Measurements from ENCODE around the gene SLC25A39. TPM values are rescaled to one million over a fixed set of nuclear protein-coding genes. Genes with fewer than 3 reads are reported as not detected.
A peak's percentile ranks its signal among the peaks of the same experiment; 100 is the strongest.

Gene SLC25A39
- total and polyA plus RNA-seq, 9 of the 15 experiments (the other 6 are each of a cell fraction or from before 2014, with no cell fraction given): 4.8 to 267 (median 140) TPM

DNA sequence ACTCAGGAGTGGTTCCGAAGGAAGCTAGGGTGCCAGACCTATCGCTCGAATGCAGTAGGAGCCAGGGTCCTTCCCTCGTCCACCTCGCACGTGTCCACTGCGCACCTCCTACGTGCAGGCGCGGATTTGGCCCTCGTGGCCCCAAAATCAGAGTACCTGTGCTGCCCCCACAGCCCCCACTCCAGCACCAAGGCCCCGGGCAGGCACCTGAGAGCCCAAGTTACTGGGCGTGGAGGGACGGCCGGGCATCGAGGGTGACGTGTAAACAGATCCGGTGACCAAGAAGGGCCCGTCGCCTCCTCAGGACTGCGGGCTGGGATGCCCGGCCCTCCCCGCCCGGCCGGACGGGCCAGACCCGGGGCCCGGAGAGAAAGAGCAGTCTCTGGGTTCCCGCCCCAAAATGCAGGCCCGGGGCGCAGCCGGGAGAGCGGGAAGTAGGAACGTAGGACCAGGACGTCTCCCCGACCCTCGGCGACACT is 492 bp downstream of the SLC25A39 start (continued):
- TF ChIP-seq, protein P1, sequence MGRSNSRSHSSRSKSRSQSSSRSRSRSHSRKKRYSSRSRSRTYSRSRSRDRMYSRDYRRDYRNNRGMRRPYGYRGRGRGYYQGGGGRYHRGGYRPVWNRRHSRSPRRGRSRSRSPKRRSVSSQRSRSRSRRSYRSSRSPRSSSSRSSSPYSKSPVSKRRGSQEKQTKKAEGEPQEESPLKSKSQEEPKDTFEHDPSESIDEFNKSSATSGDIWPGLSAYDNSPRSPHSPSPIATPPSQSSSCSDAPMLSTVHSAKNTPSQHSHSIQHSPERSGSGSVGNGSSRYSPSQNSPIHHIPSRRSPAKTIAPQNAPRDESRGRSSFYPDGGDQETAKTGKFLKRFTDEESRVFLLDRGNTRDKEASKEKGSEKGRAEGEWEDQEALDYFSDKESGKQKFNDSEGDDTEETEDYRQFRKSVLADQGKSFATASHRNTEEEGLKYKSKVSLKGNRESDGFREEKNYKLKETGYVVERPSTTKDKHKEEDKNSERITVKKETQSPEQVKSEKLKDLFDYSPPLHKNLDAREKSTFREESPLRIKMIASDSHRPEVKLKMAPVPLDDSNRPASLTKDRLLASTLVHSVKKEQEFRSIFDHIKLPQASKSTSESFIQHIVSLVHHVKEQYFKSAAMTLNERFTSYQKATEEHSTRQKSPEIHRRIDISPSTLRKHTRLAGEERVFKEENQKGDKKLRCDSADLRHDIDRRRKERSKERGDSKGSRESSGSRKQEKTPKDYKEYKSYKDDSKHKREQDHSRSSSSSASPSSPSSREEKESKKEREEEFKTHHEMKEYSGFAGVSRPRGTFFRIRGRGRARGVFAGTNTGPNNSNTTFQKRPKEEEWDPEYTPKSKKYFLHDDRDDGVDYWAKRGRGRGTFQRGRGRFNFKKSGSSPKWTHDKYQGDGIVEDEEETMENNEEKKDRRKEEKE (IDR thresholded peaks at IDR 0.05; ENCODE audit: borderline replicate concordance in 1 of 2, control insufficient read depth in 1 of 2, low read depth in 2 of 2, low read length in 1 of 2): no peak
- TF ChIP-seq DNMT1 (IDR thresholded peaks at IDR 0.05) (no peak), PTRF (tag; IDR thresholded peaks at IDR 0.05) (no peak), ZBTB1 (CRISPR knock-in tag; IDR thresholded peaks at IDR 0.05; ENCODE audit: borderline replicate concordance, low read depth) (peak; percentile 29; the same call in 1 of the 2 replicates), ZBTB7A (IDR thresholded peaks at IDR 0.05; ENCODE audit: borderline replicate concordance, control insufficient read depth, low read depth, low read length) (peak; percentile 22; the same call in 1 of the 2 replicates), NBN (IDR thresholded peaks at IDR 0.05; ENCODE audit: low read depth) (no peak), FOXM1 (IDR thresholded peaks at IDR 0.05; ENCODE audit: low read depth) (no peak), FOXM1 (CRISPR knock-in tag; IDR thresholded peaks at IDR 0.05; ENCODE audit: low read depth) (no peak), NFATC3 (IDR thresholded peaks at IDR 0.05) (no peak), SIN3B (IDR thresholded peaks at IDR 0.05; ENCODE audit: low read depth) (no peak), ZNF830 (CRISPR knock-in tag; IDR thresholded peaks at IDR 0.05) (0 out of 2 replicates have a peak, but pooled peaks have one; percentile 35), ZNF584 (CRISPR knock-in tag; IDR thresholded peaks at IDR 0.05; ENCODE audit: low read depth) (no peak)
- TF ChIP-seq, protein P2, sequence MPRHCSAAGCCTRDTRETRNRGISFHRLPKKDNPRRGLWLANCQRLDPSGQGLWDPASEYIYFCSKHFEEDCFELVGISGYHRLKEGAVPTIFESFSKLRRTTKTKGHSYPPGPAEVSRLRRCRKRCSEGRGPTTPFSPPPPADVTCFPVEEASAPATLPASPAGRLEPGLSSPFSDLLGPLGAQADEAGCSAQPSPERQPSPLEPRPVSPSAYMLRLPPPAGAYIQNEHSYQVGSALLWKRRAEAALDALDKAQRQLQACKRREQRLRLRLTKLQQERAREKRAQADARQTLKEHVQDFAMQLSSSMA (CRISPR knock-in tag; IDR thresholded peaks at IDR 0.05): no peak
- TF ChIP-seq, protein P3, sequence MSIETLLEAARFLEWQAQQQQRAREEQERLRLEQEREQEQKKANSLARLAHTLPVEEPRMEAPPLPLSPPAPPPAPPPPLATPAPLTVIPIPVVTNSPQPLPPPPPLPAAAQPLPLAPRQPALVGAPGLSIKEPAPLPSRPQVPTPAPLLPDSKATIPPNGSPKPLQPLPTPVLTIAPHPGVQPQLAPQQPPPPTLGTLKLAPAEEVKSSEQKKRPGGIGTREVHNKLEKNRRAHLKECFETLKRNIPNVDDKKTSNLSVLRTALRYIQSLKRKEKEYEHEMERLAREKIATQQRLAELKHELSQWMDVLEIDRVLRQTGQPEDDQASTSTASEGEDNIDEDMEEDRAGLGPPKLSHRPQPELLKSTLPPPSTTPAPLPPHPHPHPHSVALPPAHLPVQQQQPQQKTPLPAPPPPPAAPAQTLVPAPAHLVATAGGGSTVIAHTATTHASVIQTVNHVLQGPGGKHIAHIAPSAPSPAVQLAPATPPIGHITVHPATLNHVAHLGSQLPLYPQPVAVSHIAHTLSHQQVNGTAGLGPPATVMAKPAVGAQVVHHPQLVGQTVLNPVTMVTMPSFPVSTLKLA (conservative IDR thresholded peaks at IDR 0.05): peak; percentile 31 to 63; a peak in 2 of 4 replicates
- TF ChIP-seq, protein P4, sequence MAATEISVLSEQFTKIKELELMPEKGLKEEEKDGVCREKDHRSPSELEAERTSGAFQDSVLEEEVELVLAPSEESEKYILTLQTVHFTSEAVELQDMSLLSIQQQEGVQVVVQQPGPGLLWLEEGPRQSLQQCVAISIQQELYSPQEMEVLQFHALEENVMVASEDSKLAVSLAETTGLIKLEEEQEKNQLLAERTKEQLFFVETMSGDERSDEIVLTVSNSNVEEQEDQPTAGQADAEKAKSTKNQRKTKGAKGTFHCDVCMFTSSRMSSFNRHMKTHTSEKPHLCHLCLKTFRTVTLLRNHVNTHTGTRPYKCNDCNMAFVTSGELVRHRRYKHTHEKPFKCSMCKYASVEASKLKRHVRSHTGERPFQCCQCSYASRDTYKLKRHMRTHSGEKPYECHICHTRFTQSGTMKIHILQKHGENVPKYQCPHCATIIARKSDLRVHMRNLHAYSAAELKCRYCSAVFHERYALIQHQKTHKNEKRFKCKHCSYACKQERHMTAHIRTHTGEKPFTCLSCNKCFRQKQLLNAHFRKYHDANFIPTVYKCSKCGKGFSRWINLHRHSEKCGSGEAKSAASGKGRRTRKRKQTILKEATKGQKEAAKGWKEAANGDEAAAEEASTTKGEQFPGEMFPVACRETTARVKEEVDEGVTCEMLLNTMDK (IDR thresholded peaks at IDR 0.05; ENCODE audit: borderline replicate concordance, insufficient read depth, low read depth, low read length, poor library complexity, severe bottlenecking): no peak
- TF ChIP-seq, protein P5, sequence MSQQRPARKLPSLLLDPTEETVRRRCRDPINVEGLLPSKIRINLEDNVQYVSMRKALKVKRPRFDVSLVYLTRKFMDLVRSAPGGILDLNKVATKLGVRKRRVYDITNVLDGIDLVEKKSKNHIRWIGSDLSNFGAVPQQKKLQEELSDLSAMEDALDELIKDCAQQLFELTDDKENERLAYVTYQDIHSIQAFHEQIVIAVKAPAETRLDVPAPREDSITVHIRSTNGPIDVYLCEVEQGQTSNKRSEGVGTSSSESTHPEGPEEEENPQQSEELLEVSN (IDR thresholded peaks at IDR 0.05; ENCODE audit: borderline replicate concordance in 1 of 2, extremely low read depth in 1 of 2, insufficient read depth in 1 of 2, insufficient read length in 1 of 2, low read depth in 1 of 2, low read length in 1 of 2, poor library complexity in 1 of 2, severe bottlenecking in 1 of 2): peak in 1 of 2 experiments; percentile 81
- TF ChIP-seq, protein P6, sequence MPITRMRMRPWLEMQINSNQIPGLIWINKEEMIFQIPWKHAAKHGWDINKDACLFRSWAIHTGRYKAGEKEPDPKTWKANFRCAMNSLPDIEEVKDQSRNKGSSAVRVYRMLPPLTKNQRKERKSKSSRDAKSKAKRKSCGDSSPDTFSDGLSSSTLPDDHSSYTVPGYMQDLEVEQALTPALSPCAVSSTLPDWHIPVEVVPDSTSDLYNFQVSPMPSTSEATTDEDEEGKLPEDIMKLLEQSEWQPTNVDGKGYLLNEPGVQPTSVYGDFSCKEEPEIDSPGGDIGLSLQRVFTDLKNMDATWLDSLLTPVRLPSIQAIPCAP (CRISPR knock-in tag; IDR thresholded peaks at IDR 0.05; ENCODE audit: borderline replicate concordance): 0 out of 2 replicates have a peak, but pooled peaks have one; percentile 25
